ENCODE results near the gene POLR1H.

POLR1H gene

DNA sequence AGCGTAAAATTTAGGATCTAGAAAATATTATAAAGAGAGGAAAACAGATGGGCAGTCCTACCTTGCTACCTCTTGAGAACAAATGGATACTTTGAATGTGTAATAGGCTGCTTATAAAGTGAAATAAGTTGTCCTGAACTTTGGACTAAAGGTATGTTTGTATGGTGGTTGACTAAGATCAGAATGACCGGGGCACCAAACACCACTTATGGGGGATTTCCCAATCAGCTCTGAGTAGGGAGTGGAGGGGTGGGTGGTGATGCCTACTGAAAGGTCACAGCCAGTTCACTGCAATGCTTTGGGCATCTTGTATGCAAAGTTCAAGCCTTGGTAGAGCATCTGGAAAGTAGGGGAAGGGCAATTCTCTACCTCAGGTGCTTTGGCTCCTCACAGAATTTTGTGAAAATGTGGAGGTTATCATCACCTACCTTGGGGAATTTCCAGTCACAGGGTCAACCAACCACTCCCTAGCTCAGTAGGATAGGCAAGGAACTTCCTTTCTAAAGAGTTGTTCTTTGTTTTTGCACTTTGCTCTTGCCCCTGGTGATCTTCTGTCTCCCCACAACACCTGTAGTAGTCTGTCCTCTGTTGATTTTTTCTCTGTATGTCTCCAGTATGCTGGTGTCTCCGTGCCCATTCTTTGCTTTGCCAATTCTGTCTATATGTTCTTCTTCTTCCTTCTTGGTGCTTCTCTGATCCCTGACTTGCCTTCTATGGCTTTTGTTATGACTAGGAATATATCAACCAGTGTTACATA is 52.1 kb downstream of the POLR1H start, which contains the start of gene TRIM31:
Gene TRIM31 (minus strand): TSS at position 88 of the 757 bp plus-strand sequence. CDS start 285 bp downstream, outside the sequence.
- DNase-seq = no peak
- intact Hi-C loops (cut with DNase I) = no loop called here

DNA sequence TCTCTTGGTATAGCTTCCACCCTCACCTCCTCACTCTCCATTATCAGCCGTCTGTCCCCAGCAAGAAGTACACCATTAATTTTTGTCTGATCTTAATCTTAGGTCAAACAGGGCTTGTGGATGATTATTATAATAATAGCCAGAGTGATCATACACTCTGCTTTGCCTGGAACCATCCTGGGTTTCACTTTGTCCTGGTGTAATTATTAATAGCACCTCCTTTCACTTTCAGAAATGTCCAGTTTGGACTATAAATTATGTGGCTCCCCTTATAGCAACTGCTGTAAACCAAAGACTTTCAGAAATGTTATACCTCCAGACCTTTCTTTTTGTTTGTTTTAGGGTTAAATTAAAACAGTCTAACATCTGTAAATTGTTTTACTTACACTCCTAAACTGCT is 52.8 kb downstream of the POLR1H start:
- intact Hi-C loops (cut with DNase I) = no loop called here
- DNase-seq = no peak
